Body of pancreas (tissue), 4 donors: ENCODE results near the gene ZNF70.

Source experiments
- CTCF ChIP-seq, 7 experiments: fragments of 450-650 bp in 4 of 7; fragments of 200-600 bp in 3 of 7; sonication (generic) in 3 of 7; IDR thresholded peaks; one replicate each; pipeline ENCODE4 v1.5.1; 2016 to 2019; ENCODE audit warnings: antibody characterized with exemption in 7 of 7
- POLR2A ChIP-seq, 3 donors: fragments of 450-650 bp; IDR thresholded peaks; one replicate each; pipeline ENCODE4 v1.6.1; 2016; ENCODE audit warnings: antibody characterized with exemption in 3 of 3, mild to moderate bottlenecking in 2 of 3

DNA sequence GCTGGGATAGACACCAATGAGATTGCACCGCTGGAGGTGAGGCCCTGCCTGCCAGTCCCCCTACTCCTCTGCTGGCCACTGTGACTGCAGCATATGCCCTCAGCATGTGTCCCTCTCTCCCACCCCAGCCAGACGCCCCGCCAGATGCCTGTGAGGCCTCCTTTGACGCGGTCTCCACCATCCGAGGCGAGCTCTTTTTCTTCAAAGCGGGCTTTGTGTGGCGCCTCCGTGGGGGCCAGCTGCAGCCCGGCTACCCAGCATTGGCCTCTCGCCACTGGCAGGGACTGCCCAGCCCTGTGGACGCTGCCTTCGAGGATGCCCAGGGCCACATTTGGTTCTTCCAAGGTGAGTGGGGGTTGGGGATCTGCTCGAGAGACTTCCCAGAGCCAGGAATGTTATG, 30.2 kb upstream of the ZNF70 start:
- no peak for TF ChIP-seq CTCF (IDR thresholded peaks at IDR 0.05)
- no peak for TF ChIP-seq POLR2A (IDR thresholded peaks at IDR 0.05)
